ENCODE data around the gene ABCF2.

ABCF2 gene

DNA sequence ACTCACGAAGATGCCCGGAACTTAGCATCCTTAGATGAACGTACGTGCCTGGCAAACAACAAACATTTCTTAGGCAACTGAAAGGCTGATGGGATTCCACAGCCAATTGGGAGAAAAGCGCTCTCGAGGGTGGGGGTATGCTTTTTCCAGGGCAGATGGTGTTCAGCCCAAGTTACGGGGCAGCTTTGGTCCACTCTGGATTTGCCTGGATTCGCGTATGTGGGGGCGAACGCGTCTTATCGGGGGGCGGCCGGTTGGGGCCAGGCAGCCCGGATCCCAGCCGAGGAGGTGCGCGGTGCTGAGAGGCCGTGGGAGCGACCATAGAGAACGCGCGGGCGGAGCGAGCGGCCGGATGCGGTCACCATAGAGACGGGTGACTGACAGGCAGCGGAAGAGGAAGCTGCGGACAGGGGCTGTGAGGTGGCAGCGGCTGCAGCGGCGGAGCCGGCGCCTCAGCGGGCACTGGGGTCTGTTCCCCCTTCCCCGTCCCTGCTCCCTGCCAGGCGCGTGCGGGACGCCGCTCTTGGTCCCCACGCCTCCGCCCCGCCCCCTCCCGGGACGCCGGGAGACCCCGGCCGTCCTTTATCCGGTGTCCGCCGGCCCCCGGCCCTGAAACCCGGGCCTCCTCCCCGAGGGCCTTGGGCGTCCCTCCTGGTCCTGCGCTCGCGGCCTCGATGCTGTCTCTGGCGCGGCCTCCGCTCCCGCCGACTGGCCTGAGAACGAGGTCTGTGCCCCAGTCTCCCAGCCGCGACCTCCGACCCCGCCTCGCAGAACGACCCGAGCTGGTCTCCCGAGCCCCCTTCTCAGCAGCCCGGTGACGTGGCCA lies 5.3 kb upstream of the ABCF2 start, which contains the start of gene CHPF2:
TSS of gene CHPF2 (plus strand) at position 393 of the 826 bp plus-strand sequence. CDS start 1,529 bp downstream, outside the sequence.
- H3K4me3 ChIP-seq (ENCODE audit: low read length in 2 of 2): peak within 1 kb of the TSS; percentile 89 to 90
- H3K9me3 ChIP-seq (ENCODE audit: control insufficient read depth in 2 of 2, low read length in 2 of 2): no peaks in the 10 kb centered on the region
- H3K27me3 ChIP-seq (ENCODE audit: control insufficient read depth in 1 of 2, insufficient read depth in 2 of 2, low read length in 2 of 2): no peaks in the 10 kb centered on the region
- H3K36me3 ChIP-seq (ENCODE audit: control insufficient read depth in 2 of 2, insufficient read depth in 2 of 2, low read length in 2 of 2): peaks cover 13 to 17% of the 10 kb centered on the region in 2 donors
- H3K9ac ChIP-seq (ENCODE audit: low read length in 2 of 2): peak within 1 kb of the TSS; percentile 66 to 87
- H3K4me1 ChIP-seq (ENCODE audit: control insufficient read depth, insufficient read depth, low read length): peaks cover 29% of the 10 kb centered on the region
- H3K27ac ChIP-seq (ENCODE audit: low read length): peak within 1 kb of the TSS; percentile 62

DNA sequence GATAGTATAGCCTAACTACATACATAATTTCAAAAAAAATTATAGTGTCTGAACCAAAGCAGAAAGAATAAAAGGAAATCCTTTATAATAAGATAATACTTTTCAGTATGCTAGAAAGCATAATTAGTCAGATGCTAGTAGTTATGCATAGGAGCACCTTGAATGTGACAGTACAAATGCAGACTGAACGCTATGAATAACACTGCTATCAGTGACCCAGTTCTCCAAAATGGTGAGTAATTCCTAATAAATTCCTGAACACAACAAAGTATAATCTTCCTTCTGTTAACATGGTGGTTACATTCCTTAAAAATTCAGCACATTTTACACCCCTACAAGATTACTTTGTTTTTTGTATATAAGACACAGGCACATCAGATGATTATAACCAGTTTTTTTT lies 4.1 kb upstream of the ABCF2 start:
- Histone ChIP-seq H3K27me3 (ENCODE audit: control insufficient read depth in 1 of 2, insufficient read depth in 2 of 2, low read length in 2 of 2) (no peaks in the 10 kb centered on the region), H3K9me3 (ENCODE audit: control insufficient read depth in 2 of 2, low read length in 2 of 2) (no peaks in the 10 kb centered on the region), H3K36me3 (ENCODE audit: control insufficient read depth in 2 of 2, insufficient read depth in 2 of 2, low read length in 2 of 2) (peaks cover 7 to 9% of the 10 kb centered on the region in 2 donors), H3K4me3 (ENCODE audit: low read length in 2 of 2) (no peak overlapping the region), H3K4me1 (ENCODE audit: control insufficient read depth, insufficient read depth, low read length) (peaks cover 34% of the 10 kb centered on the region), H3K9ac (ENCODE audit: low read length in 2 of 2) (no peak overlapping the region), H3K27ac (ENCODE audit: low read length) (no peak overlapping the region)

DNA sequence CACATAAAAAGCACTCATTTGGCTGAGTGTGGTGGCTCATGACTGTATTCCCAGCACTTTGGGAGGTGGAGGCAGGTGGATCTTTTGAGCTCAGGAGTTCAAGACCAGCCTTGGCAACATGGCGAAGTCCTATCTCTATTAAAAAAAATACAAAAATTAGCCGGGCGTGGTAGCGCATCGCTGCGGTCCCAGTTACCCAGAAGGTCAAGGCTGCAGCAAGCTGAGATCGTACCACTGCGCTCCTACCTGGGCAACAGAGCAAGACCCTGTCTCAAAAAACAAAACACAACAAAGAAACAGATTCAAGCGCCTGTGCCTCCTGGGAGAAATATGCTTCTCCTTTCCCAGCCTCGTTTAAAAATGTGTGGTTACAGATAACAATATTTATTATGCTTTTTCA lies 2.2 kb upstream of the ABCF2 start:
- Histone ChIP-seq H3K9ac (ENCODE audit: low read length in 2 of 2) (no peak overlapping the region), H3K4me3 (ENCODE audit: low read length in 2 of 2) (no peak overlapping the region), H3K4me1 (ENCODE audit: control insufficient read depth, insufficient read depth, low read length) (peaks cover 42% of the 10 kb centered on the region), H3K27me3 (ENCODE audit: control insufficient read depth in 1 of 2, insufficient read depth in 2 of 2, low read length in 2 of 2) (no peaks in the 10 kb centered on the region), H3K36me3 (ENCODE audit: control insufficient read depth in 2 of 2, insufficient read depth in 2 of 2, low read length in 2 of 2) (peaks cover 5 to 8% of the 10 kb centered on the region in 2 donors), H3K27ac (ENCODE audit: low read length) (no peak overlapping the region), H3K9me3 (ENCODE audit: control insufficient read depth in 2 of 2, low read length in 2 of 2) (no peaks in the 10 kb centered on the region)

DNA sequence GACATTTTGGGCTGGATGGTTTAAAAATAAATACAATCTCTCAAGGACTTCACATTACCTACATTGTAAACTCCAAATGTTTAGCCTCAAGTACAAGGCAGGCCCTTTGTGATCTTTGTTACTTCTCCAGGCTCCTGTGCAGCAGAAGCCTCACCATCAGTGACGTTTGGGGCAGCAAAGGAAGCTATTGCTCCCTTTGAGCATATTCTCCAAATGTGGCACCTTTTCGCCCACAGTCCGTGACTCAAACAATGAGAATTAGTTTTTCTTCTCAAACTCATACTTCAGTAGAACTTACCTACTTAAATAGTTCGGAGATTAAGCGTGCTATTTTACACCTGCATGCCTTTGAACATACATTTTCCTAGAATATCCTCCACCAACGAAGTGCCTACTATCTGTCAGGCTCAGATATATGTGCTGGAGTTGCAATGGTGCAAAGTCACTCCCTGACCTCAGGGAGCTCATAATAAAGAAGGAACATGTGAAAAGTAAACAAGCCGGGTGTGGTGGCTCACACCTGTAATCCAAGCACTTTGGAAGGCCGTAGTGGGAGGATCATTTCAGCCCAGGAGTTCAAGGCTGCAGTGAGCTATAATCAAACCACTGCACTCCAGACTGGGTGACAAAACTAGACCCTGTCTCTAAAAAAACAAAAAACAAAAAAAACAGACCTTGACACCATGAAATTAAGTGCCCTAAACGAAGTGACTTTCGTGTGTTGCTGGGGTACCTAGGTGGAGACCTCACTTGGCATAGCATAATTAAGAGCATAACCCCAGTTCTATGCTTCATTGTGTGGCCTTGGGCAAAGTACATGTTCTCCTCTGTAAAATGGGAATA lies 1.2 kb upstream of the ABCF2 start:
- peak overlapping the region; percentile 81 to 96 for H3K4me3 ChIP-seq (ENCODE audit: low read length in 2 of 2)
- no peaks in the 10 kb centered on the region for H3K9me3 ChIP-seq (ENCODE audit: control insufficient read depth in 2 of 2, low read length in 2 of 2)
- H3K36me3 ChIP-seq (ENCODE audit: control insufficient read depth in 2 of 2, insufficient read depth in 2 of 2, low read length in 2 of 2): peaks cover 15 to 16% of the 10 kb centered on the region in 2 donors
- peak overlapping the region; percentile 69 to 85 for H3K9ac ChIP-seq (ENCODE audit: low read length in 2 of 2)
- H3K27me3 ChIP-seq (ENCODE audit: control insufficient read depth in 1 of 2, insufficient read depth in 2 of 2, low read length in 2 of 2): no peaks in the 10 kb centered on the region
- H3K4me1 ChIP-seq (ENCODE audit: control insufficient read depth, insufficient read depth, low read length): peaks cover 35% of the 10 kb centered on the region
- H3K27ac ChIP-seq (ENCODE audit: low read length): peak overlapping the region; percentile 82

DNA sequence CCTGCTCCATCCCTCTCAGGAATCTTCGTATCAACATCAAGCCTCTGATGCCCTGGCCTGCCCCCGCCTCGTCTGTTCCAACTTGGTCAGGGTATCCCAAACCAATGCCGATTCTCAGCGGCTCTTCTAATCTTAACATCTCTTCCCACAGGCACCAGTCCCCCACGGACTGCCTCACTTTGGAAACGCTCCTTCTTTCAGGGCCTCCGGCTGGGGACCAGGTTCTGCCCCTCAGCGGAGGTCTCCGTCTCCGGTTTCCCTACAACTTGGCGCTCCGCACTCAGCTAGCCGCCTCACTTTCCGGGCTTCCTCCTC lies 488 bp downstream of the ABCF2 start:
- Histone ChIP-seq H3K27ac (ENCODE audit: low read length) (peak overlapping the region; percentile 76), H3K9ac (ENCODE audit: low read length in 2 of 2) (peak overlapping the region; percentile 91 to 92), H3K4me1 (ENCODE audit: control insufficient read depth, insufficient read depth, low read length) (peaks cover 23% of the 10 kb centered on the region), H3K4me3 (ENCODE audit: low read length in 2 of 2) (peak overlapping the region; percentile 71 to 96), H3K27me3 (ENCODE audit: control insufficient read depth in 1 of 2, insufficient read depth in 2 of 2, low read length in 2 of 2) (no peaks in the 10 kb centered on the region), H3K36me3 (ENCODE audit: control insufficient read depth in 2 of 2, insufficient read depth in 2 of 2, low read length in 2 of 2) (peaks cover 28 to 32% of the 10 kb centered on the region in 2 donors), H3K9me3 (ENCODE audit: control insufficient read depth in 2 of 2, low read length in 2 of 2) (no peaks in the 10 kb centered on the region)

DNA sequence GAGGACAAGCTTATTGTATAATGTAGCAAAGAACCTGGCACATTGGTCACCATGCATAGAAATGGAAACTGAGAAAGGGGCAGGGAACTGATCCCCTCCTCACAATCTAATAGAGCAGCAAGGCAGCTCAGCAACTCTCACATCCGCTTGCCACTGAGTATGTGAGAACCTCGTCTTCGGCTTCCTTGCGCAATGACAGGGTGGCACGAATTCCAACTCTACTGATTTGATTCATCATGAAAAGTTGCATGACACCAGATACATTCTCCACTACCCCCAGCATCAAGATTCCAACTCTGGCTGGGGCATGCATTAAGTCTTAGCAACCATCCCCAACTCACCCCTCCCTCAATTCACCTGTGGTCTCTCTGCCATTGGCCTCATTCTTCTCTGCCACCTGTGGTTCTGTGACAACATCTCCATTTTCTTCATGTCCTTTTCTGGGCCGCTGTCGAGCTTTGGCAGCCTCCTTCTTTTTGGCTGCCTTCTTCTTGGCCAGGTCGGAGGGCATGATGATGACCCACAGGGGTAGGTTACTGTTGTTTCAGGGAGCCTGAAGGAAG lies 976 bp downstream of the ABCF2 start:
- peak overlapping the region; percentile 91 to 92 for H3K9ac ChIP-seq (ENCODE audit: low read length in 2 of 2)
- no peaks in the 10 kb centered on the region for H3K27me3 ChIP-seq (ENCODE audit: control insufficient read depth in 1 of 2, insufficient read depth in 2 of 2, low read length in 2 of 2)
- no peaks in the 10 kb centered on the region for H3K9me3 ChIP-seq (ENCODE audit: control insufficient read depth in 2 of 2, low read length in 2 of 2)
- H3K4me1 ChIP-seq (ENCODE audit: control insufficient read depth, insufficient read depth, low read length): peaks cover 23% of the 10 kb centered on the region
- peaks cover 30 to 33% of the 10 kb centered on the region in 2 donors for H3K36me3 ChIP-seq (ENCODE audit: control insufficient read depth in 2 of 2, insufficient read depth in 2 of 2, low read length in 2 of 2)
- no peak overlapping the region for H3K27ac ChIP-seq (ENCODE audit: low read length)
- H3K4me3 ChIP-seq (ENCODE audit: low read length in 2 of 2): peak overlapping the region; percentile 71 to 96

DNA sequence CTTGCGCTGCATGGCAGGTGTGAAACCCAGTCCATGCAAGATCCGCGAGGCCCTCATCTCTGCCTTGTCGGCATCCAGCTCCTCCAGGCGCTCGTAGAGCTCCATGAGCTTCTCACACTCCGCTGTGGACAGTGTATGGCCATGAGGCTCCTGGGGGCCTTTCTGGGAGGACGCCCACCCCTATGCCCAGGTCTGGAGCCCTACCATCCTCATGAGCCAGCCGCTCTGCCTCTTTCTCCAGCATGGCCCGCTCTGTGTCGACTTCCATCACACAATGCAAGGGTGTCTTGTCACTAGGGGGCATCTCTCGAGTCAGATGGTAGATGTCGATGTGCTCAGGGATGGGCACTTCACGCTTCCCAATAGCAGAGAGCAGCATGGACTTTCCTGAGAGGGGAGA lies 3.3 kb downstream of the ABCF2 start:
- Histone ChIP-seq H3K27me3 (ENCODE audit: control insufficient read depth in 1 of 2, insufficient read depth in 2 of 2, low read length in 2 of 2) (no peaks in the 10 kb centered on the region), H3K36me3 (ENCODE audit: control insufficient read depth in 2 of 2, insufficient read depth in 2 of 2, low read length in 2 of 2) (peaks cover 46 to 47% of the 10 kb centered on the region in 2 donors), H3K9ac (ENCODE audit: low read length in 2 of 2) (no peak overlapping the region), H3K4me3 (ENCODE audit: low read length in 2 of 2) (no peak overlapping the region), H3K9me3 (ENCODE audit: control insufficient read depth in 2 of 2, low read length in 2 of 2) (no peaks in the 10 kb centered on the region), H3K4me1 (ENCODE audit: control insufficient read depth, insufficient read depth, low read length) (peaks cover 23% of the 10 kb centered on the region), H3K27ac (ENCODE audit: low read length) (no peak overlapping the region)

DNA sequence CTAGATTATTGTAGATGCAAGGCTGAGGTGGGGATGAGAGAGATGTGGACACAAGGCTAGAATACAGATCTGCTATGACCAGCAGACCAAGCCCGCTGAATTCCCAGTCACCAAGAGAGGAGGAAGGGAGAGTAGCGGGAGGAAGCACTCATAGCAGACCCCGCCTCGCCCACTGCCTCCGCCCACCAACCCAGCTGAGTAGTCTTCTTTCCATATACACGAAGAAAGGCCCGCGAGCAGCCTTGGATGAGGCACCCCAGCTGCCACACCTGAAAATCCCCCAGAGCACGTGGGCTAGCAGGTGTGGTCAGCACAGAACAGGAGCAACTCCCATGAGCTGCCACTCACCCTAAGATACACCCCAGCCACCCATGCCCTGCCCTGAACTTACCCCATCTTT lies 8.8 kb downstream of the ABCF2 start:
- H3K4me3 ChIP-seq (ENCODE audit: low read length in 2 of 2): no peak overlapping the region
- no peaks in the 10 kb centered on the region for H3K9me3 ChIP-seq (ENCODE audit: control insufficient read depth in 2 of 2, low read length in 2 of 2)
- no peak overlapping the region for H3K9ac ChIP-seq (ENCODE audit: low read length in 2 of 2)
- peaks cover 72 to 78% of the 10 kb centered on the region in 2 donors for H3K36me3 ChIP-seq (ENCODE audit: control insufficient read depth in 2 of 2, insufficient read depth in 2 of 2, low read length in 2 of 2)
- no peaks in the 10 kb centered on the region for H3K27me3 ChIP-seq (ENCODE audit: control insufficient read depth in 1 of 2, insufficient read depth in 2 of 2, low read length in 2 of 2)
- H3K4me1 ChIP-seq (ENCODE audit: control insufficient read depth, insufficient read depth, low read length): no peaks in the 10 kb centered on the region
- no peak overlapping the region for H3K27ac ChIP-seq (ENCODE audit: low read length)

DNA sequence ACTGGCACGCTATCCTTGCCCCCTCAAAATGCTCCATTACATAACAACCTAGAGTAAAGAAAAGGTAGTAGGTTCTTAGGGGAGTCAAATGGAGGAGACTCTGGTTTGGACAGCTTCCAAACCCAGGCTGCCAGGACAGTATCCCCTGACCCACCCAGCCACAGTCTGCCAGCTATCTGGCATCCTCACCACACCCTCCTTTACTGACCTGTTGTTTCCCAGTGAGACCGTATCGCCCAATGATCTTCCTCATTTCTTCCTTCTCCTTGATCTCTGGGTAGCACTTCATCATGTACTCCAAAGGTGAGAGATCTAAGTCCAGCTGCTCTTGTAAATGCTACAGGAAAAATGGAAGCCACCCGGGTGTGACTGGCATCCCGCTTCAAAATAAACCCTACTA lies 11.6 kb downstream of the ABCF2 start:
- Histone ChIP-seq H3K4me1 (ENCODE audit: control insufficient read depth, insufficient read depth, low read length) (no peaks in the 10 kb centered on the region), H3K9ac (ENCODE audit: low read length in 2 of 2) (no peak overlapping the region), H3K27me3 (ENCODE audit: control insufficient read depth in 1 of 2, insufficient read depth in 2 of 2, low read length in 2 of 2) (no peaks in the 10 kb centered on the region), H3K36me3 (ENCODE audit: control insufficient read depth in 2 of 2, insufficient read depth in 2 of 2, low read length in 2 of 2) (peaks cover 54 to 60% of the 10 kb centered on the region in 2 donors), H3K9me3 (ENCODE audit: control insufficient read depth in 2 of 2, low read length in 2 of 2) (no peaks in the 10 kb centered on the region), H3K27ac (ENCODE audit: low read length) (no peak overlapping the region), H3K4me3 (ENCODE audit: low read length in 2 of 2) (no peak overlapping the region)

DNA sequence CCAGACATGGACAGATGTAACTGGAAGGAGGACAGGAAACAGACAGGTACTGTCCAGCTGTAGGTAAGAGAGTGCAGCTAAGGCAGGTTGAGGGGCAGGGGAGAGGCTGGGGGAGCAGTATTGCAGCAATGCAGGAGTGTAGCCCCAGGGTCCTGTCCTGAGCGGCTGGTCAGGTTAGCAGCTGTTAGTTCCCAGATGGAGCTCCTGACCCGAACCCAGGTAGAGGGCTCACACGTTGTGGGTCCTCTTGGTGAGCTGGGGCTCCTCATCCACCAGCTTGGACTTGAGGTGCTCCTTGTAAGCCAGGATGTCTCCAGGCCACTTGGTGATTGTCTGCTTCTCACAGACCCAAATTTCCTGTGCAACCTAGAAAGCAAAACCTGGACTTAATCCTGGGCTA lies 13.2 kb downstream of the ABCF2 start:
- H3K9ac ChIP-seq (ENCODE audit: low read length in 2 of 2): no peak overlapping the region
- H3K9me3 ChIP-seq (ENCODE audit: control insufficient read depth in 2 of 2, low read length in 2 of 2): no peaks in the 10 kb centered on the region
- no peaks in the 10 kb centered on the region for H3K27me3 ChIP-seq (ENCODE audit: control insufficient read depth in 1 of 2, insufficient read depth in 2 of 2, low read length in 2 of 2)
- no peak overlapping the region for H3K4me3 ChIP-seq (ENCODE audit: low read length in 2 of 2)
- H3K36me3 ChIP-seq (ENCODE audit: control insufficient read depth in 2 of 2, insufficient read depth in 2 of 2, low read length in 2 of 2): peaks cover 46 to 51% of the 10 kb centered on the region in 2 donors
- H3K4me1 ChIP-seq (ENCODE audit: control insufficient read depth, insufficient read depth, low read length): no peaks in the 10 kb centered on the region
- H3K27ac ChIP-seq (ENCODE audit: low read length): no peak overlapping the region

Measured in stomach smooth muscle (tissue), 2 donors.